Transverse colon (tissue), 4 donors: ENCODE measurements around the gene OPN3. TPM values are rescaled to one million over a fixed set of nuclear protein-coding genes. Genes with fewer than 3 reads are reported as not detected.

Experiments
- DNase-seq: peaks from one replicate; pipeline ENCODE4 v3.0.0-alpha.2; 2019
- H3K27ac ChIP-seq, 4 donors: fragments of 200-600 bp; sonication (generic); 2 replicates each; pipeline ENCODE4 v1.5.1; 2016 to 2018; ENCODE audit warnings: inconsistent platforms in 4 of 4
- H3K27me3 ChIP-seq: fragments of 200-600 bp; sonication (generic); 2 replicates; pipeline ENCODE4 v1.5.1; 2017; ENCODE audit warnings: inconsistent platforms
- H3K36me3 ChIP-seq, 4 donors: fragments of 200-600 bp; sonication (generic); 2 replicates each; pipeline ENCODE4 v1.5.1; 2017 to 2019; ENCODE audit warnings: inconsistent platforms in 4 of 4
- H3K4me1 ChIP-seq, 4 donors: fragments of 200-600 bp; sonication (generic); 2 replicates each; pipeline ENCODE4 v1.5.1; 2017 to 2020; ENCODE audit warnings: inconsistent platforms in 4 of 4
- H3K4me3 ChIP-seq, 4 donors: fragments of 200-600 bp; sonication (generic); 1 replicate in 1 of 4; 2 replicates in 3 of 4; pipeline versions ENCODE4 v1.5.1 to v1.6.1; 2017 to 2019; ENCODE audit warnings: inconsistent platforms in 4 of 4
- H3K9me3 ChIP-seq, 2 donors: fragments of 200-600 bp; sonication (generic); 2 replicates each; pipeline ENCODE4 v1.5.1; 2017 to 2019; ENCODE audit warnings: inconsistent platforms in 2 of 2
- EP300 ChIP-seq: sonication (generic); formaldehyde crosslinking; IDR thresholded peaks from one replicate; pipeline ENCODE4 v1.6.1; 2017; ENCODE audit warnings: antibody characterized with exemption, low read depth
- POLR2A ChIP-seq: fragments of 450-650 bp; IDR thresholded peaks from one replicate; pipeline ENCODE4 v1.6.1; 2016; ENCODE audit warnings: antibody characterized with exemption, mild to moderate bottlenecking, moderate library complexity
- POLR2AphosphoS5 ChIP-seq, 3 donors: sonication (generic); formaldehyde crosslinking; IDR thresholded peaks; one replicate each; pipeline ENCODE4 v1.6.1; 2016; ENCODE audit warnings: antibody characterized with exemption in 3 of 3
- WGBS, 2 donors: methylation state at CpG; one replicate each; pipeline ENCODE4 v1.1.5; 2018; ENCODE audit warnings: low coverage in 1 of 2; 5-methylcytosine and 5-hydroxymethylcytosine counted together
- in situ Hi-C, 4 donors: fragments of 200-750 bp; cut with MboI; loops; one replicate each; pipeline versions ENCODE4 v1.15.0 to v1.15.1; 2017; ENCODE audit warnings: low sequenced_read_pairs in 3 of 4, low pct_ligation_motif_present in 1 of 4, low pct_unique_long_range_greater_than_20kb in 1 of 4
- intact Hi-C: fragments of 100-400 bp; cut with DNase I; formaldehyde crosslinking; loops from one replicate; pipeline ENCODE4 v1.15.1; 2023; ENCODE audit warnings: low total_unique reads
- total RNA-seq, 4 donors: library from RNA; depleted of rRNA; stranded (reverse); fragments of >200 nt; gene quantifications; one replicate each; pipeline ENCODE4 v1.1.0, GENCODE V29; 2016
- TF ChIP-seq, protein P1 (sequence below), 5 experiments: fragments of 200-600 bp in 3 of 5; fragments of 450-650 bp in 2 of 5; sonication (generic) in 3 of 5; IDR thresholded peaks; 1 replicate in 2 of 5; 2 replicates in 3 of 5; pipeline ENCODE4 v1.5.1; 2016 to 2017; ENCODE audit warnings: antibody characterized with exemption in 5 of 5, inconsistent platforms in 3 of 5, mild to moderate bottlenecking in 2 of 5, moderate library complexity in 1 of 5

OPN3 gene
- total RNA-seq, 4 donors from 2014 or later: 23.5 to 107 (median 49.3) TPM

DNA sequence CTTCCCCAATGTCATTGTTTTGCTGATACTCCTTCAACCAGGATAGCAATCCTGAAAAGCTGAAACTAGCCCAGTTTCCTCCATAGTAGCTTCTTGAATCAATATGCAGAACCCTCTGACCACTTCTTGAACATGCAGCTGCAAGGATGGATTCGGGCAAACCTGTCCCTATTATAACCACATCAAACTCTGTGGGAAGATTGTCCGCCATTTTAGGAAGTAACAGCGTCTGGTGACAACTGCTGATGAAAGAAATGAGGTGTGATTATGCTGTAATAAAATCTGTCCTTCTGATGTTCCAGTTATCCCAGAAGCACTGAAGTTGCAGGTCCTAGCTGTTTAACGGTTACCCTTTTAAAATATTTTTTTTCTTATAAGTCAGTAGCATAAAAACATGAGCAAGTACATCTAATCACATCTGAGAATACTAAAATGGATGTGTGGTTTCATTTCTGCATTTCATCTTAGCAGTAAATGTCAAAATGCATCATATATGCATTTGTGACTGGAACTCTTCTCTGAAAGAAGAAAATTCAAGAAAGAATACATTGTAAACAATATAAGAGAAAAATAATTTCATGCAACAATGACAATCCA lies 4.5 kb downstream of the OPN3 start:
- intact Hi-C loops (no loop called here), in situ Hi-C loops (loop anchor here in 2 of 4 donors (10.0 to 25.0 kb wide), 2 partner anchors 98 to 101 kb away; partner anchors contain the start of gene KMO (in 2 of the 2))
- Histone ChIP-seq H3K4me1 (peaks cover 0 to 25% (median 16%) of the 10 kb centered on the region in 4 donors), H3K4me3 (no peak overlapping the region), H3K27ac (no peak overlapping the region), H3K27me3 (no peaks in the 10 kb centered on the region), H3K36me3 (peaks cover 0 to 5% (median 0%) of the 10 kb centered on the region in 4 donors), H3K9me3 (no peaks in the 10 kb centered on the region)
- TF ChIP-seq POLR2AphosphoS5 (IDR thresholded peaks at IDR 0.05) (no peak), EP300 (no peak)
- TF ChIP-seq, protein P1, sequence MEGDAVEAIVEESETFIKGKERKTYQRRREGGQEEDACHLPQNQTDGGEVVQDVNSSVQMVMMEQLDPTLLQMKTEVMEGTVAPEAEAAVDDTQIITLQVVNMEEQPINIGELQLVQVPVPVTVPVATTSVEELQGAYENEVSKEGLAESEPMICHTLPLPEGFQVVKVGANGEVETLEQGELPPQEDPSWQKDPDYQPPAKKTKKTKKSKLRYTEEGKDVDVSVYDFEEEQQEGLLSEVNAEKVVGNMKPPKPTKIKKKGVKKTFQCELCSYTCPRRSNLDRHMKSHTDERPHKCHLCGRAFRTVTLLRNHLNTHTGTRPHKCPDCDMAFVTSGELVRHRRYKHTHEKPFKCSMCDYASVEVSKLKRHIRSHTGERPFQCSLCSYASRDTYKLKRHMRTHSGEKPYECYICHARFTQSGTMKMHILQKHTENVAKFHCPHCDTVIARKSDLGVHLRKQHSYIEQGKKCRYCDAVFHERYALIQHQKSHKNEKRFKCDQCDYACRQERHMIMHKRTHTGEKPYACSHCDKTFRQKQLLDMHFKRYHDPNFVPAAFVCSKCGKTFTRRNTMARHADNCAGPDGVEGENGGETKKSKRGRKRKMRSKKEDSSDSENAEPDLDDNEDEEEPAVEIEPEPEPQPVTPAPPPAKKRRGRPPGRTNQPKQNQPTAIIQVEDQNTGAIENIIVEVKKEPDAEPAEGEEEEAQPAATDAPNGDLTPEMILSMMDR (IDR thresholded peaks at IDR 0.05): no peak
- DNase-seq: no peak
- WGBS, 2 donors: 68 to 100% methylated on average over 1 to 4 of the region's 4 CpGs

DNA sequence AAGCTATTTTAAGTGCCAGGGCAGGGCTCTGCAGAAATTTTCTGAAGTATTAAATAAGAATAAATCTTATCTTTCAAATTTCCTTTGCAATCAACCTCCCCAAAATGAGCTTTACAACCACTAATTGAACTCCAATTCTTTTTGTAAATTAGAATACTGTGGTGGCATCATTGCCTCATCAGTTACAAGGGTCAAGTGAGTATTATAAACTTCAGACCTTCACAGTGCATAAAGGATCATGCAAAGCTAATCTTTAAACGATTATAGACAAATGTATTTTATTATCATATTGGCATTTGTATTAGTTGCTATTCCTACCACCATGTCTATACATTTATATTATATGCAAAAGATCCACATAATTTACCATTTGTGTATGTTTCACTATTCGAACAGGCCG lies 7.2 kb downstream of the OPN3 start:
- no peak overlapping the region for H3K4me3 ChIP-seq
- intact Hi-C loops: no loop called here
- peaks cover 0 to 9% (median 0%) of the 10 kb centered on the region in 4 donors for H3K36me3 ChIP-seq
- TF ChIP-seq POLR2AphosphoS5 (IDR thresholded peaks at IDR 0.05) (no peak), EP300 (no peak), POLR2A (no peak)
- TF ChIP-seq, protein P1 (IDR thresholded peaks at IDR 0.05): no peak
- DNase-seq: no peak
- peaks cover 0 to 20% (median 6%) of the 10 kb centered on the region in 4 donors for H3K4me1 ChIP-seq
- no peak overlapping the region for H3K27ac ChIP-seq
- H3K27me3 ChIP-seq: no peaks in the 10 kb centered on the region
- WGBS, 2 donors: 87 to 90% methylated on average over 3 of the region's 3 CpGs
- in situ Hi-C loops: loop anchor here in 2 of 4 donors (10.0 to 25.0 kb wide), 2 partner anchors 96 to 98 kb away; partner anchors contain the start of gene KMO (in 2 of the 2)
- no peaks in the 10 kb centered on the region for H3K9me3 ChIP-seq

DNA sequence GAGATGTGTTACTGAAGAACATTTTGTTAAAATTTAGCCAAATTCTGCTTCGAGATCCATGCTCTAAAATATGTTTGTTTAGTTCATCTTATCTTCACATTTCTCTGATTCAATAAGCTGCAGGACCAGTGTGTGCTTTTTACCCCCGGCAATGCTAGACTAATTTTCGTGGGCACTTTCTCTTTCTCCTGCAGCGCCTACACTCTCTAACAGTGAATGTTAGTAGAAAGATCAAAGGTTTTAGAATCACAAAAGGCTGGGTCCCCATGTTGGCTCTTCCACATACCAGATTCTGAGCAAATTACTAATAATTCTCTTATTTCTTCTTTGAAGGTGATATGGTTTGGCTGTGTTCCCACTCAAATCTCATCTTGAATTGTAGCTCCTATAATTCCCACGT lies 8.5 kb downstream of the OPN3 start:
- Histone ChIP-seq H3K9me3 (no peaks in the 10 kb centered on the region), H3K4me3 (no peak overlapping the region), H3K36me3 (peaks cover 0 to 9% (median 0%) of the 10 kb centered on the region in 4 donors), H3K27ac (no peak overlapping the region), H3K27me3 (no peaks in the 10 kb centered on the region), H3K4me1 (peaks cover 0 to 24% (median 9%) of the 10 kb centered on the region in 4 donors)
- no peak for DNase-seq
- intact Hi-C loops (no loop called here), in situ Hi-C loops (loop anchor here in 2 of 4 donors (10.0 to 25.0 kb wide), 2 partner anchors 94 to 97 kb away; partner anchors contain the start of gene KMO (in 2 of the 2))
- 75 to 86% methylated on average over 2 to 5 of the region's 5 CpGs for WGBS, 2 donors
- TF ChIP-seq POLR2AphosphoS5 (IDR thresholded peaks at IDR 0.05): no peak
- no peak for TF ChIP-seq EP300
- TF ChIP-seq POLR2A: no peak
- TF ChIP-seq, protein P1 (IDR thresholded peaks at IDR 0.05): no peak

DNA sequence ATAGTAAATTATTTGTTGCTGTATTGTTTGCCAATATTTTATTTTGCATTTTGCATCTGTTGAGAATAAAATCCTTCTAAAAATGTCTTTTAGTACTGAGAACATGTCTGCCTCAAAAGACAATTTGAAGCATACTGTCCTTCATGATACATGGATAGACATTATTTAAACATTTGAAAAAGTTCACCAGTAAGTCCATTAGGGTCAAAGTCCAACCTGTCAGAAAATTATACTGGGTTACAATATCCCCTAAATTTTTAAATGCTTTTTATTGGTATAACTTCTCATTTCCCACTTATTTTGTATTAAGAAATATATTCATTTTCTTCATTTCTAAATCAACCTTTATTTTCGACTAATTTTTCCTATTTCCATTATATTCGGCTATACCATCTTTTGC lies 9.3 kb downstream of the OPN3 start:
- TF ChIP-seq EP300: no peak
- no peak for TF ChIP-seq POLR2AphosphoS5 (IDR thresholded peaks at IDR 0.05)
- TF ChIP-seq POLR2A: no peak
- TF ChIP-seq, protein P1 (IDR thresholded peaks at IDR 0.05): no peak
- no peak for DNase-seq
- H3K27me3 ChIP-seq: no peaks in the 10 kb centered on the region
- peaks cover 0 to 9% (median 0%) of the 10 kb centered on the region in 4 donors for H3K36me3 ChIP-seq
- H3K27ac ChIP-seq: no peak overlapping the region
- in situ Hi-C loops: loop anchor here in 2 of 4 donors (10.0 to 25.0 kb wide), 2 partner anchors 94 to 96 kb away; partner anchors contain the start of gene KMO (in 2 of the 2)
- WGBS, 2 donors: 92 to 100% methylated on average over 2 of the region's 2 CpGs
- intact Hi-C loops: no loop called here
- H3K9me3 ChIP-seq: no peaks in the 10 kb centered on the region
- H3K4me3 ChIP-seq: no peak overlapping the region
- H3K4me1 ChIP-seq: peaks cover 0 to 26% (median 9%) of the 10 kb centered on the region in 4 donors
